ENCODE data around the gene FAM43A.

The FAM43A gene

GRCh38 chr3:194686816-194687637, 1.3 kb downstream of the FAM43A start:
- no peak for TF ChIP-seq CTCF (IDR thresholded peaks at IDR 0.05; ENCODE audit: extremely low read depth, insufficient read depth, missing control alignments)
- peak; percentile 65 for DNase-seq (ENCODE audit: low spot score)
- in situ Hi-C loops (cut with MboI; ENCODE audit: low pct_unique_long_range_greater_than_20kb, low sequenced_read_pairs, unreplicated experiment), result loop anchor here (10.0 to 25.0 kb wide), 4 partner anchors 275 to 850 kb away; partner anchors contain the start of gene PPP1R2

GRCh38 chr3:194687638-194688199, 2.0 kb downstream of the FAM43A start:
- in situ Hi-C loops (cut with MboI; ENCODE audit: low pct_unique_long_range_greater_than_20kb, low sequenced_read_pairs, unreplicated experiment), result loop anchor here (10.0 to 25.0 kb wide), 4 partner anchors 275 to 850 kb away; partner anchors contain the start of gene PPP1R2
- TF ChIP-seq CTCF (IDR thresholded peaks at IDR 0.05; ENCODE audit: extremely low read depth, insufficient read depth, missing control alignments), result peak; percentile 61
- DNase-seq (ENCODE audit: low spot score), result peak; percentile 87

GRCh38 chr3:194688200-194688740, 2.6 kb downstream of the FAM43A start:
- DNase-seq (ENCODE audit: low spot score), result peak; percentile 81
- in situ Hi-C loops (cut with MboI; ENCODE audit: low pct_unique_long_range_greater_than_20kb, low sequenced_read_pairs, unreplicated experiment), result loop anchor here (10.0 to 25.0 kb wide), 4 partner anchors 274 to 849 kb away; partner anchors contain the start of gene PPP1R2
- TF ChIP-seq CTCF (IDR thresholded peaks at IDR 0.05; ENCODE audit: extremely low read depth, insufficient read depth, missing control alignments), result no peak

- in situ Hi-C loops (cut with MboI; ENCODE audit: low pct_unique_long_range_greater_than_20kb, low sequenced_read_pairs, unreplicated experiment), result loop anchor here (10.0 to 25.0 kb wide), 4 partner anchors 273 to 848 kb away; partner anchors contain the start of gene PPP1R2
- DNase-seq (ENCODE audit: low spot score), result no peak
Measured at GRCh38 chr3:194688946-194689345, 3.3 kb downstream of the FAM43A start.

GRCh38 chr3:194689493-194689944, 3.8 kb downstream of the FAM43A start:
- in situ Hi-C loops (cut with MboI; ENCODE audit: low pct_unique_long_range_greater_than_20kb, low sequenced_read_pairs, unreplicated experiment), result loop anchor here (10.0 to 25.0 kb wide), 4 partner anchors 273 to 848 kb away; partner anchors contain the start of gene PPP1R2
- DNase-seq (ENCODE audit: low spot score), result peak; percentile 30
- no peak for TF ChIP-seq CTCF (IDR thresholded peaks at IDR 0.05; ENCODE audit: extremely low read depth, insufficient read depth, missing control alignments)

More at GRCh38 chr3:194688946-194689345, 3.3 kb downstream of the FAM43A start:
- TF ChIP-seq CTCF (IDR thresholded peaks at IDR 0.05; ENCODE audit: extremely low read depth, insufficient read depth, missing control alignments), result no peak
